Activated naive CD8-positive, alpha-beta T cell treated with anti-CD3 and anti-CD28 coated beads, Interleukin-2, amount 50 U/mL, for 24 hours (primary cell): ENCODE results near the gene UBE2C.
A peak's percentile ranks its signal among the peaks of the same experiment; 100 is the strongest.
"Not testable (repeated sequence)": the region's sequence is repeated elsewhere in the genome, so short reads cannot be mapped to it uniquely, and the experiment has no call there.

Source experiments
- ATAC-seq: fragments of 150-1000 bp; cut with Tn5 transposase; one replicate; pipeline ENCODE4 v1.10.0; 2021
- DNase-seq: peaks from one replicate; pipeline ENCODE4 v3.0.0; 2021
- H3K27ac Mint-ChIP-seq: one replicate; pipeline ENCODE4 v1.8.0; 2021; ENCODE audit warnings: mild to moderate bottlenecking, mixed read lengths
- H3K27me3 Mint-ChIP-seq: one replicate; pipeline ENCODE4 v1.8.0; 2021; ENCODE audit warnings: mixed read lengths
- H3K36me3 Mint-ChIP-seq: one replicate; pipeline ENCODE4 v1.8.0; 2021; ENCODE audit warnings: low read depth, mixed read lengths
- H3K4me1 Mint-ChIP-seq: one replicate; pipeline ENCODE4 v1.8.0; 2021; ENCODE audit warnings: mixed read lengths
- H3K4me3 Mint-ChIP-seq: one replicate; pipeline ENCODE4 v1.8.0; 2021; ENCODE audit warnings: mild to moderate bottlenecking, moderate library complexity, mixed read lengths
- H3K9me3 Mint-ChIP-seq: one replicate; pipeline ENCODE4 v1.8.0; 2021; ENCODE audit warnings: mixed read lengths

UBE2C gene

GRCh38 chr20:45812157-45813005, at the start of gene UBE2C:
TSS of gene UBE2C (plus strand) at chr20:45812644. CDS start at chr20:45812696, 52 bp downstream.
- Mint-ChIP-seq H3K36me3 (peaks cover 60% of the 10 kb centered on the region), H3K4me1 (peaks cover 20% of the 10 kb centered on the region), H3K27ac (peak within 1 kb of the TSS; percentile 85), H3K4me3 (peak within 1 kb of the TSS; percentile 96), H3K27me3 (no peaks in the 10 kb centered on the region), H3K9me3 (no peaks in the 10 kb centered on the region)
- ATAC-seq: peak; percentile 99
- DNase-seq: peak; percentile 93

- DNase-seq, ATAC-seq, H3K9me3 Mint-ChIP-seq, H3K4me3 Mint-ChIP-seq, H3K27me3 Mint-ChIP-seq, H3K36me3 Mint-ChIP-seq, H3K27ac Mint-ChIP-seq, H3K4me1 Mint-ChIP-seq: not testable (repeated sequence)
Measured at GRCh38 chr20:45764618-45765282, 47.7 kb upstream of the UBE2C start.

- Mint-ChIP-seq H3K4me1 (peaks cover 3% of the 10 kb centered on the region), H3K36me3 (no peaks in the 10 kb centered on the region), H3K27ac (no peak overlapping the region), H3K9me3 (no peaks in the 10 kb centered on the region), H3K27me3 (peaks cover 8% of the 10 kb centered on the region), H3K4me3 (no peak overlapping the region)
- no peak for DNase-seq
- ATAC-seq: no peak
Measured at GRCh38 chr20:45765307-45765875, 47.1 kb upstream of the UBE2C start.

GRCh38 chr20:45765980-45766379, 46.5 kb upstream of the UBE2C start:
- Mint-ChIP-seq H3K4me3 (no peak overlapping the region), H3K36me3 (no peaks in the 10 kb centered on the region), H3K27me3 (peaks cover 3% of the 10 kb centered on the region), H3K9me3 (no peaks in the 10 kb centered on the region), H3K27ac (no peak overlapping the region), H3K4me1 (peaks cover 6% of the 10 kb centered on the region)
- no peak for DNase-seq
- ATAC-seq: no peak

- H3K36me3 Mint-ChIP-seq: no peaks in the 10 kb centered on the region
- ATAC-seq (no peak), DNase-seq (no peak)
- peaks cover 4% of the 10 kb centered on the region for H3K27me3 Mint-ChIP-seq
- no peak overlapping the region for H3K27ac Mint-ChIP-seq
- no peak overlapping the region for H3K4me3 Mint-ChIP-seq
- H3K4me1 Mint-ChIP-seq: peaks cover 12% of the 10 kb centered on the region
- H3K9me3 Mint-ChIP-seq: no peaks in the 10 kb centered on the region
Measured at GRCh38 chr20:45768479-45768878, 44.0 kb upstream of the UBE2C start.

GRCh38 chr20:45771182-45771759, 41.2 kb upstream of the UBE2C start:
- Mint-ChIP-seq H3K4me1 (peaks cover 9% of the 10 kb centered on the region), H3K27me3 (peaks cover 10% of the 10 kb centered on the region), H3K4me3 (no peak overlapping the region), H3K36me3 (no peaks in the 10 kb centered on the region), H3K27ac (no peak overlapping the region), H3K9me3 (no peaks in the 10 kb centered on the region)
- ATAC-seq (peak; percentile 77), DNase-seq (peak; percentile 79)

GRCh38 chr20:45772693-45773092, 39.8 kb upstream of the UBE2C start:
- DNase-seq: no peak
- no peak overlapping the region for H3K27ac Mint-ChIP-seq
- no peak overlapping the region for H3K4me3 Mint-ChIP-seq
- H3K4me1 Mint-ChIP-seq: peaks cover 9% of the 10 kb centered on the region
- no peak for ATAC-seq
- H3K36me3 Mint-ChIP-seq: no peaks in the 10 kb centered on the region
- peaks cover 10% of the 10 kb centered on the region for H3K27me3 Mint-ChIP-seq
- no peaks in the 10 kb centered on the region for H3K9me3 Mint-ChIP-seq

GRCh38 chr20:45774945-45775344, 37.5 kb upstream of the UBE2C start:
- no peak overlapping the region for H3K27ac Mint-ChIP-seq
- peaks cover 13% of the 10 kb centered on the region for H3K27me3 Mint-ChIP-seq

GRCh38 chr20:45775411-45775810, 37.0 kb upstream of the UBE2C start:
- H3K27ac Mint-ChIP-seq: no peak overlapping the region

More at GRCh38 chr20:45774945-45775344, 37.5 kb upstream of the UBE2C start:
- Mint-ChIP-seq H3K4me3 (no peak overlapping the region), H3K9me3 (no peaks in the 10 kb centered on the region), H3K4me1 (peaks cover 13% of the 10 kb centered on the region), H3K36me3 (no peaks in the 10 kb centered on the region)
- ATAC-seq: no peak
- no peak for DNase-seq

GRCh38 chr20:45776931-45777330, 35.5 kb upstream of the UBE2C start:
- peaks cover 16% of the 10 kb centered on the region for H3K27me3 Mint-ChIP-seq
- DNase-seq (no peak), ATAC-seq (no peak)
- H3K4me3 Mint-ChIP-seq: no peak overlapping the region
- peaks cover 10% of the 10 kb centered on the region for H3K4me1 Mint-ChIP-seq
- H3K36me3 Mint-ChIP-seq: no peaks in the 10 kb centered on the region
- H3K27ac Mint-ChIP-seq: no peak overlapping the region
- no peaks in the 10 kb centered on the region for H3K9me3 Mint-ChIP-seq

More at GRCh38 chr20:45775411-45775810, 37.0 kb upstream of the UBE2C start:
- Mint-ChIP-seq H3K27me3 (peaks cover 16% of the 10 kb centered on the region), H3K9me3 (no peaks in the 10 kb centered on the region), H3K4me1 (peaks cover 13% of the 10 kb centered on the region), H3K36me3 (no peaks in the 10 kb centered on the region), H3K4me3 (no peak overlapping the region)
- DNase-seq: no peak
- no peak for ATAC-seq

- Mint-ChIP-seq H3K4me3 (no peak overlapping the region), H3K27ac (no peak overlapping the region), H3K27me3 (peaks cover 12% of the 10 kb centered on the region), H3K36me3 (no peaks in the 10 kb centered on the region), H3K4me1 (peaks cover 17% of the 10 kb centered on the region), H3K9me3 (no peaks in the 10 kb centered on the region)
- ATAC-seq (peak; percentile 31), DNase-seq (no peak)
Measured at GRCh38 chr20:45779011-45779915, 33.2 kb upstream of the UBE2C start.

- no peak for DNase-seq
- peaks cover 17% of the 10 kb centered on the region for H3K4me1 Mint-ChIP-seq
- peaks cover 8% of the 10 kb centered on the region for H3K27me3 Mint-ChIP-seq
- no peak for ATAC-seq
- no peak overlapping the region for H3K27ac Mint-ChIP-seq
- H3K9me3 Mint-ChIP-seq: no peaks in the 10 kb centered on the region
- H3K4me3 Mint-ChIP-seq: no peak overlapping the region
- H3K36me3 Mint-ChIP-seq: no peaks in the 10 kb centered on the region
Measured at GRCh38 chr20:45780159-45780558, 32.3 kb upstream of the UBE2C start.

GRCh38 chr20:45781391-45781931, 31.0 kb upstream of the UBE2C start:
- Mint-ChIP-seq H3K27me3 (peaks cover 5% of the 10 kb centered on the region), H3K4me1 (peaks cover 17% of the 10 kb centered on the region), H3K27ac (no peak overlapping the region), H3K36me3 (no peaks in the 10 kb centered on the region), H3K4me3 (no peak overlapping the region), H3K9me3 (no peaks in the 10 kb centered on the region)
- ATAC-seq (no peak), DNase-seq (no peak)
